ENCODE results near the gene MISP. TPM values are rescaled to one million over a fixed set of nuclear protein-coding genes. Genes with fewer than 3 reads are reported as not detected.
A peak's percentile ranks its signal among the peaks of the same experiment; 100 is the strongest.
"Not testable (repeated sequence)": the region's sequence is repeated elsewhere in the genome, so short reads cannot be mapped to it uniquely, and the experiment has no call there.

Gene MISP
- total RNA-seq, 2 donors from 2014 or later: 7.3 to 9.3 TPM

GRCh38 chr19:737591-738093 lies 13.3 kb upstream of the MISP start:
- H3K27ac ChIP-seq: no peak overlapping the region
- intact Hi-C loops (cut with DNase I): no loop called here
- 46% methylated on average over 22 of the region's 22 CpGs for WGBS
- no peaks in the 10 kb centered on the region for H3K36me3 ChIP-seq
- no peak overlapping the region for H3K4me3 ChIP-seq
- H3K9me3 ChIP-seq: no peaks in the 10 kb centered on the region
- peak in 3 of 4 experiments; percentile 22 to 50 (median 48) for TF ChIP-seq CTCF (IDR thresholded peaks at IDR 0.05)
- TF ChIP-seq POLR2AphosphoS5 (IDR thresholded peaks at IDR 0.05): no peak
- H3K27me3 ChIP-seq (replicated peaks; ENCODE audit: insufficient read depth): no peaks in the 10 kb centered on the region
- DNase-seq (ENCODE audit: low spot score): no peak
- H3K4me1 ChIP-seq (replicated peaks): no peaks in the 10 kb centered on the region

GRCh38 chr19:738509-739128 lies 12.3 kb upstream of the MISP start:
- no peak overlapping the region for H3K27ac ChIP-seq
- H3K36me3 ChIP-seq: no peaks in the 10 kb centered on the region
- H3K9me3 ChIP-seq: no peaks in the 10 kb centered on the region
- intact Hi-C loops (cut with DNase I): no loop called here
- no peak for DNase-seq (ENCODE audit: low spot score)
- H3K27me3 ChIP-seq (replicated peaks; ENCODE audit: insufficient read depth): no peaks in the 10 kb centered on the region
- no peaks in the 10 kb centered on the region for H3K4me1 ChIP-seq (replicated peaks)
- WGBS: 91% methylated on average over 23 of the region's 23 CpGs
- H3K4me3 ChIP-seq: no peak overlapping the region
- TF ChIP-seq CTCF (IDR thresholded peaks at IDR 0.05): no peak
- TF ChIP-seq POLR2A (IDR thresholded peaks at IDR 0.05): no peak
- no peak for TF ChIP-seq POLR2AphosphoS5 (IDR thresholded peaks at IDR 0.05)

GRCh38 chr19:739998-740715 lies 10.8 kb upstream of the MISP start:
- intact Hi-C loops (cut with DNase I): no loop called here
- WGBS: 91% methylated on average over 36 of the region's 36 CpGs

GRCh38 chr19:740816-741505 lies 10.0 kb upstream of the MISP start:
- H3K27ac ChIP-seq; H3K9me3 ChIP-seq; H3K4me1 ChIP-seq (replicated peaks); intact Hi-C loops (cut with DNase I); H3K4me3 ChIP-seq; H3K27me3 ChIP-seq (replicated peaks; ENCODE audit: insufficient read depth); H3K36me3 ChIP-seq; DNase-seq (ENCODE audit: low spot score): not testable (repeated sequence)
- 83% methylated on average over 16 of the region's 16 CpGs for WGBS

More at GRCh38 chr19:739998-740715, 10.8 kb upstream of the MISP start:
- H3K27ac ChIP-seq: no peak overlapping the region
- no peak overlapping the region for H3K4me3 ChIP-seq
- TF ChIP-seq POLR2AphosphoS5 (IDR thresholded peaks at IDR 0.05) (no peak), POLR2A (IDR thresholded peaks at IDR 0.05) (no peak), CTCF (IDR thresholded peaks at IDR 0.05) (no peak)
- DNase-seq (ENCODE audit: low spot score): no peak
- H3K4me1 ChIP-seq (replicated peaks): no peaks in the 10 kb centered on the region
- H3K27me3 ChIP-seq (replicated peaks; ENCODE audit: insufficient read depth): no peaks in the 10 kb centered on the region
- no peaks in the 10 kb centered on the region for H3K9me3 ChIP-seq
- H3K36me3 ChIP-seq: no peaks in the 10 kb centered on the region

GRCh38 chr19:741506-742131 lies 9.3 kb upstream of the MISP start:
- intact Hi-C loops (cut with DNase I): no loop called here
- H3K9me3 ChIP-seq: no peaks in the 10 kb centered on the region
- H3K27ac ChIP-seq: no peak overlapping the region
- TF ChIP-seq POLR2A (IDR thresholded peaks at IDR 0.05) (no peak), CTCF (IDR thresholded peaks at IDR 0.05) (no peak)
- no peaks in the 10 kb centered on the region for H3K36me3 ChIP-seq
- no peak overlapping the region for H3K4me3 ChIP-seq
- WGBS: 78% methylated on average over 19 of the region's 19 CpGs
- no peaks in the 10 kb centered on the region for H3K27me3 ChIP-seq (replicated peaks; ENCODE audit: insufficient read depth)
- no peaks in the 10 kb centered on the region for H3K4me1 ChIP-seq (replicated peaks)
- no peak for DNase-seq (ENCODE audit: low spot score)
